Right lobe of liver (tissue), 6 donors: ENCODE measurements around the gene HECW1. TPM values are rescaled to one million over a fixed set of nuclear protein-coding genes. Genes with fewer than 3 reads are reported as not detected.

Experiments used
- ATAC-seq, 4 donors: fragments of 200-7000 bp; cut with Tn5 transposase; one replicate each; pipeline ENCODE4 v1.9.1; 2020; ENCODE audit warnings: mild to moderate bottlenecking in 4 of 4, moderate library complexity in 4 of 4
- DNase-seq, 3 donors: peaks; one replicate each; pipeline ENCODE4 v3.0.0-alpha.2; 2020
- H3K27ac ChIP-seq, 3 donors: fragments of 200-600 bp; one replicate each; pipeline ENCODE4 v1.8.0; 2022
- H3K27me3 ChIP-seq, 2 donors: fragments of 200-600 bp; one replicate each; pipeline ENCODE4 v1.8.0; 2022
- H3K36me3 ChIP-seq, 4 donors: fragments of 200-600 bp; sonication (generic) in 1 of 4; one replicate each; pipeline versions ENCODE4 v1.5.1 to v1.8.0; 2017 to 2022; ENCODE audit warnings: control low read depth in 1 of 4
- H3K4me1 ChIP-seq, 4 donors: fragments of 200-600 bp; sonication (generic) in 1 of 4; one replicate each; pipeline versions ENCODE4 v1.5.1 to v1.8.0; 2017 to 2022; ENCODE audit warnings: control low read depth in 1 of 4
- H3K4me3 ChIP-seq, 3 donors: fragments of 200-600 bp; one replicate each; pipeline ENCODE4 v1.8.0; 2022
- H3K9me3 ChIP-seq, 4 donors: fragments of 200-600 bp; sonication (generic) in 1 of 4; one replicate each; pipeline versions ENCODE4 v1.5.1 to v1.8.0; 2017 to 2022; ENCODE audit warnings: control low read depth in 1 of 4
- CTCF ChIP-seq, 4 donors: fragments of 200-600 bp in 3 of 4; fragments of 450-650 bp in 1 of 4; IDR thresholded peaks; one replicate each; pipeline versions ENCODE4 v1.5.1 to v1.8.0; 2016 to 2022; ENCODE audit warnings: antibody characterized with exemption in 4 of 4, mild to moderate bottlenecking in 2 of 4
- POLR2A ChIP-seq: fragments of 450-650 bp; IDR thresholded peaks from one replicate; pipeline ENCODE4 v1.6.1; 2017; ENCODE audit warnings: antibody characterized with exemption, mild to moderate bottlenecking
- WGBS: methylation state at CpG from one replicate; pipeline ENCODE4 v1.1.6; 2018; ENCODE audit warnings: low coverage, low lambda C conversion rate; ENCODE audit not compliant: insufficient coverage; ENCODE audit errors: missing lambda C conversion rate; 5-methylcytosine and 5-hydroxymethylcytosine counted together
- intact Hi-C, 2 donors: fragments of 100-400 bp; cut with DNase I; formaldehyde crosslinking; loops; one replicate each; pipeline versions ENCODE4 v1.11.2 to v1.14.1; 2022
- total RNA-seq, 6 experiments: library from RNA; depleted of rRNA in 2 of 6; stranded (reverse); fragments of >200 nt in 2 of 6; fragmentation: NEBNext Ultra II Directional in 3 of 6; extraction: Animal tissue kit (Norgen Biotek cat#: 25700) in 3 of 6; gene quantifications; one replicate each; pipeline versions ENCODE4 v1.1.0 to v1.2.4, GENCODE V29; 2016 to 2023
- donor health status: DM: no; HTN: yes; CAD: no.
- donor health status: DM: no; HTN: no; CAD: no.
- donor health status: DM: no; HTN: no; CAD: no.
- donor health status: DM: no; HTN: yes; CAD: no.
- donor health status: DM: no; HTN: yes; CAD: no.

Gene HECW1
- total RNA-seq, 6 experiments from 2014 or later, result 0.02 to 0.87 (median 0.09) TPM; not detected in 1

- no peak for DNase-seq
Measured at GRCh38 chr7:43328785-43329380, 216.4 kb downstream of the HECW1 start.

DNA sequence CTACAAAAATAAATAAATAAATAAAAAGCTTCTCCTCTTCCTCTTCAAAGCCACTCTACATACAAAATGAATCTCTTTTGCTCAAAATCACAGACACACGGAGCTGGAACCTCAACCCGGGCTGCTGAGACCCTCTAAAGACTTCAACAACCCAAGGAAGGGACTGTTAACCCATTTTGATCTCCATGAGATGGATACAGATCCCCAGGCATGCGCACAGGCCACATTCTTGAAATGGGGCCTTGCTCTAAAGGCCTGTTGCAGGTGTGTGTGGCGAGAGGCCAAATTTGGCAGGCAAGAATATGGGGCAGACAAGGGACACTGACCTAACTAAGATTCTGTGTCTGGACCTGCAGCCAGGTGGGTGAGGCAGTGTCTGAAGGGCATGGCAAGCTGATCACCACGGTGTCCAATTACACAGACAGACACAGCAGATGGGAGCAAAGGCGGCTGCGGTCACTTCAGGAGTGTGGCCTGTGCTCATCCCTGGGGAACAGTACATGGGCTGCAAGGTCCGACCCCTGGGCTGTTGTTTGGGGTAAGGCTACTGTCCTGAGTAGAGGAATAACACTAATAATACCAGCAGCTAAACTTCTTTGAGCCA lies 219.8 kb downstream of the HECW1 start:
- WGBS, result 83% methylated on average over 4 of the region's 8 CpGs
- intact Hi-C loops, result no loop called here
- TF ChIP-seq POLR2A (no peak), CTCF (IDR thresholded peaks at IDR 0.05) (no peak)
- Histone ChIP-seq H3K9me3 (no peaks in the 10 kb centered on the region), H3K4me1 (no peaks in the 10 kb centered on the region), H3K36me3 (no peaks in the 10 kb centered on the region), H3K4me3 (no peak overlapping the region), H3K27me3 (no peaks in the 10 kb centered on the region), H3K27ac (no peak overlapping the region)
- no peak for DNase-seq
- ATAC-seq, result no peak

More at GRCh38 chr7:43328785-43329380, 216.4 kb downstream of the HECW1 start:
- no peak for TF ChIP-seq CTCF (IDR thresholded peaks at IDR 0.05)
- TF ChIP-seq POLR2A, result no peak
- Histone ChIP-seq H3K9me3 (no peaks in the 10 kb centered on the region), H3K27me3 (no peaks in the 10 kb centered on the region), H3K4me1 (no peaks in the 10 kb centered on the region), H3K4me3 (no peak overlapping the region), H3K36me3 (no peaks in the 10 kb centered on the region), H3K27ac (no peak overlapping the region)
- 37% methylated on average over 4 of the region's 6 CpGs for WGBS
- no peak for ATAC-seq
- intact Hi-C loops, result no loop called here

GRCh38 chr7:43337191-43337590 lies 224.7 kb downstream of the HECW1 start:
- no peak for ATAC-seq
- H3K4me1 ChIP-seq, result no peaks in the 10 kb centered on the region
- no peak overlapping the region for H3K4me3 ChIP-seq
- no peak overlapping the region for H3K27ac ChIP-seq
- H3K9me3 ChIP-seq, result no peaks in the 10 kb centered on the region
- H3K36me3 ChIP-seq, result no peaks in the 10 kb centered on the region
- no peak for DNase-seq
- intact Hi-C loops, result no loop called here
- no peaks in the 10 kb centered on the region for H3K27me3 ChIP-seq
- no peak for TF ChIP-seq POLR2A
- no peak for TF ChIP-seq CTCF (IDR thresholded peaks at IDR 0.05)

DNA sequence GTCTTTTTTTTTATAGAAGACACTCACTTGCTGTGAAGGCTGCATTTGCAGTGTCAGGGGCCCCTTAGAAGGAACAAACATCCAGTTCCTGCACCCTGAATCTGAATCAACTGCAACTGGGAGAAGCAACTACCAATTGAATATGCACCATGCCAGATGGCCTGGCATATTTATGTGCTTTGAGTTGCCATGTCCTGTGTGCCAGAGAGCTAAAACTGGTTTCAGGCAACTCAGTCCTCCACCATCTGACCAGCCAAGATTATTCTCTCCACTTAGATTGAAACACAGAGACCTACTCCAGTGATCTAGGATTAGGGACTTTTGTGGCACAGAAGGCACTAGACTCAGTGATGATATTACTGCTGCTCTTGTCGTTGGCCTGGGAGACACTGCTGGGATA lies 225.4 kb downstream of the HECW1 start:
- H3K4me3 ChIP-seq, result no peak overlapping the region
- no peaks in the 10 kb centered on the region for H3K9me3 ChIP-seq
- H3K36me3 ChIP-seq, result no peaks in the 10 kb centered on the region
- no peaks in the 10 kb centered on the region for H3K27me3 ChIP-seq
- DNase-seq, result no peak
- H3K27ac ChIP-seq, result no peak overlapping the region
- H3K4me1 ChIP-seq, result no peaks in the 10 kb centered on the region
- TF ChIP-seq CTCF (IDR thresholded peaks at IDR 0.05) (no peak), POLR2A (no peak)
- intact Hi-C loops, result no loop called here
- no peak for ATAC-seq
- WGBS, result no CpG with 5 or more reads among the region's 1 CpG
